ENCODE data around the gene TRIM10. TPM values are rescaled to one million over a fixed set of nuclear protein-coding genes. Genes with fewer than 3 reads are reported as not detected.

The TRIM10 gene
- total and polyA plus RNA-seq, 7 donors = 0.36 to 4.8 (median 3.1) TPM; not detected in 3

- Histone ChIP-seq H3K4me1 (no peaks in the 10 kb centered on the region), H3K27me3 (peaks cover 0 to 65% (median 21%) of the 10 kb centered on the region in 3 donors), H3K27ac (no peak within 1 kb of the TSS), H3K9me3 (no peaks in the 10 kb centered on the region), H3K4me3 (no peak within 1 kb of the TSS), H3K36me3 (no peaks in the 10 kb centered on the region)
- intact Hi-C loops (cut with DNase I) = no loop called here
- TF ChIP-seq POLR2A (IDR thresholded peaks at IDR 0.05) (peak in 1 of 2 donors; percentile 17), CTCF (IDR thresholded peaks at IDR 0.05) (no peak)
- DNase-seq = no peak
- WGBS, 2 donors = 32 to 58% methylated on average over 3 of the region's 3 CpGs
Measured at GRCh38 chr6:30113003-30113759, 47.8 kb downstream of the TRIM10 start, which contains the start of gene TRIM31. Gene TRIM31, minus strand, starts transcription at chr6:30113090. Its CDS starts 285 bp downstream, at chr6:30112805.

- TF ChIP-seq EP300 (IDR thresholded peaks at IDR 0.05) = no peak
- TF ChIP-seq POLR2A (IDR thresholded peaks at IDR 0.05) = no peak
- TF ChIP-seq POLR2AphosphoS5 (IDR thresholded peaks at IDR 0.05) = no peak
- no peak for TF ChIP-seq CTCF (IDR thresholded peaks at IDR 0.05)
- H3K27me3 ChIP-seq = peaks cover 0 to 67% (median 19%) of the 10 kb centered on the region in 3 donors
- WGBS, 2 donors = 77 to 80% methylated on average over 10 of the region's 10 CpGs
Measured at GRCh38 chr6:30112402-30112994, 48.5 kb downstream of the TRIM10 start.

GRCh38 chr6:30111266-30111856 lies 49.6 kb downstream of the TRIM10 start:
- peaks cover 0 to 71% (median 15%) of the 10 kb centered on the region in 3 donors for H3K27me3 ChIP-seq
- intact Hi-C loops (cut with DNase I) = no loop called here

More at GRCh38 chr6:30112402-30112994, 48.5 kb downstream of the TRIM10 start:
- H3K4me3 ChIP-seq = no peak overlapping the region
- DNase-seq = no peak
- no peaks in the 10 kb centered on the region for H3K4me1 ChIP-seq
- H3K9me3 ChIP-seq = no peaks in the 10 kb centered on the region
- intact Hi-C loops (cut with DNase I) = no loop called here
- H3K27ac ChIP-seq = no peak overlapping the region
- no peaks in the 10 kb centered on the region for H3K36me3 ChIP-seq

GRCh38 chr6:30104661-30105060 lies 56.4 kb downstream of the TRIM10 start:
- Histone ChIP-seq H3K27me3 (peaks cover 14 to 54% (median 17%) of the 10 kb centered on the region in 3 donors), H3K4me1 (peaks cover 0 to 36% (median 32%) of the 10 kb centered on the region in 4 donors), H3K27ac (no peak overlapping the region), H3K9me3 (no peaks in the 10 kb centered on the region), H3K36me3 (no peaks in the 10 kb centered on the region), H3K4me3 (no peak overlapping the region)
- intact Hi-C loops (cut with DNase I) = loop anchor here (5.0 to 10.0 kb wide), 4 partner anchors 37 to 260 kb away; partner anchors contain the start of genes PPP1R11, RPP21 and TRIM26
- no peak for DNase-seq
- no peak for TF ChIP-seq POLR2A (IDR thresholded peaks at IDR 0.05)
- no peak for TF ChIP-seq CTCF (IDR thresholded peaks at IDR 0.05)
- no peak for TF ChIP-seq EP300 (IDR thresholded peaks at IDR 0.05)
- TF ChIP-seq POLR2AphosphoS5 (IDR thresholded peaks at IDR 0.05) = no peak
- 87 to 95% methylated on average over 2 of the region's 2 CpGs for whole genome bisulfite sequencing, 2 donors

More at GRCh38 chr6:30111266-30111856, 49.6 kb downstream of the TRIM10 start:
- no peaks in the 10 kb centered on the region for H3K36me3 ChIP-seq
- no peak overlapping the region for H3K4me3 ChIP-seq
- H3K27ac ChIP-seq = no peak overlapping the region
- H3K9me3 ChIP-seq = no peaks in the 10 kb centered on the region
- TF ChIP-seq CTCF (IDR thresholded peaks at IDR 0.05) = no peak
- no peak for TF ChIP-seq EP300 (IDR thresholded peaks at IDR 0.05)
- no peak for TF ChIP-seq POLR2A (IDR thresholded peaks at IDR 0.05)
- TF ChIP-seq POLR2AphosphoS5 (IDR thresholded peaks at IDR 0.05) = no peak
- no peak for DNase-seq
- 46 to 64% methylated on average over 27 of the region's 27 CpGs for WGBS, 2 donors
- H3K4me1 ChIP-seq = no peaks in the 10 kb centered on the region
